ENCODE results near the gene INF2. TPM values are rescaled to one million over a fixed set of nuclear protein-coding genes. Genes with fewer than 3 reads are reported as not detected.

The INF2 gene
- total RNA-seq, 4 donors from 2014 or later: 51.5 to 129 (median 66.7) TPM

DNA sequence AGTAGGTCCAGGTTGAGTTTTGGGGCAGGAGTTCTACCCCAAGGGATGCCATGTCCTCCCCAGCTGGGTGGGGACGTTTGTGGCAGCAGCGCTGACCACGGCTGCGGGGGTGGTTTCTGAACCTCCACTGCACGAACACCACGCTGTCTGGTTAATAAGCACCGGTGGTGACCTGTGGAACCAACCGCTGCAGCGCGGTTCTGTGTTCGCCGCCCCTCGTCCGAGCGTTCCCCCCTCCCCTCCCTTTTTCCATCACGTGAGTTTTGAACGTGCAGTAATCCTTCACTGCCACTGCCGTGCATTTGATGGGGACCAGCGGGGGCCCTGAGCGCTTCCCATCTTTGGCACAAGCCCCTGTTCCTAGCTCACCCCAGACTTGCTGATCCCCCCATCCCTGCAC, 28.2 kb downstream of the INF2 start:
- WGBS: 72% methylated on average over 19 of the region's 20 CpGs
- no peak for DNase-seq (ENCODE audit: extremely low spot score)
- Histone ChIP-seq H3K27ac (replicated peaks in 1 of 4) (no peak overlapping the region), H3K4me1 (peaks cover 10 to 14% (median 12%) of the 10 kb centered on the region in 4 donors), H3K36me3 (peaks cover 42 to 80% (median 65%) of the 10 kb centered on the region in 4 donors), H3K4me3 (no peak overlapping the region), H3K27me3 (no peaks in the 10 kb centered on the region), H3K9me3 (no peaks in the 10 kb centered on the region)
- intact Hi-C loops (cut with DNase I): no loop called here
- TF ChIP-seq EP300 (IDR thresholded peaks at IDR 0.05) (no peak), POLR2AphosphoS5 (IDR thresholded peaks at IDR 0.05) (no peak), POLR2A (IDR thresholded peaks at IDR 0.05; ENCODE audit: low read depth) (no peak)
- TF ChIP-seq, protein P1, sequence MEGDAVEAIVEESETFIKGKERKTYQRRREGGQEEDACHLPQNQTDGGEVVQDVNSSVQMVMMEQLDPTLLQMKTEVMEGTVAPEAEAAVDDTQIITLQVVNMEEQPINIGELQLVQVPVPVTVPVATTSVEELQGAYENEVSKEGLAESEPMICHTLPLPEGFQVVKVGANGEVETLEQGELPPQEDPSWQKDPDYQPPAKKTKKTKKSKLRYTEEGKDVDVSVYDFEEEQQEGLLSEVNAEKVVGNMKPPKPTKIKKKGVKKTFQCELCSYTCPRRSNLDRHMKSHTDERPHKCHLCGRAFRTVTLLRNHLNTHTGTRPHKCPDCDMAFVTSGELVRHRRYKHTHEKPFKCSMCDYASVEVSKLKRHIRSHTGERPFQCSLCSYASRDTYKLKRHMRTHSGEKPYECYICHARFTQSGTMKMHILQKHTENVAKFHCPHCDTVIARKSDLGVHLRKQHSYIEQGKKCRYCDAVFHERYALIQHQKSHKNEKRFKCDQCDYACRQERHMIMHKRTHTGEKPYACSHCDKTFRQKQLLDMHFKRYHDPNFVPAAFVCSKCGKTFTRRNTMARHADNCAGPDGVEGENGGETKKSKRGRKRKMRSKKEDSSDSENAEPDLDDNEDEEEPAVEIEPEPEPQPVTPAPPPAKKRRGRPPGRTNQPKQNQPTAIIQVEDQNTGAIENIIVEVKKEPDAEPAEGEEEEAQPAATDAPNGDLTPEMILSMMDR (IDR thresholded peaks at IDR 0.05): no peak

DNA sequence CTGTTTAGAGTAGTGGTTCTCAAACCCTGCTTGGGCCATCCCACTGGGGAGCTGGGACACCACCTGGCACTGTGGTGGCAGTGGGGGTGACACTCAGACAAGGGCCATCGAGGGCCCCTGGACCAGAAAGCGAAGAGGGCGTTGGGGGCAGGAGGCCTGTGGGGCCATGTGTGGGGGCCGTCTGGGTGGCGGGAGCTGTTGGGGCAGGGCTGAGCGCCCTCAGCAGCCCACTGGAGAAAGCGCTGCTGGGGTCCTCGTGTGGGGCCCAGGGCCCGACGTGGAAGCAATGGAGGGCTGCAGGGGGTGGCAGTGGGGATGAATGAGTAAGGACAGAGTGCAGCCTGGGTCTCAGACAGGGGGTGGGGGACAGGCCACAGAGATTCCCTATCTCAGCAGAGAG, 28.7 kb downstream of the INF2 start:
- TF ChIP-seq POLR2A (IDR thresholded peaks at IDR 0.05; ENCODE audit: low read depth) (no peak), EP300 (IDR thresholded peaks at IDR 0.05) (no peak), POLR2AphosphoS5 (IDR thresholded peaks at IDR 0.05) (no peak)
- TF ChIP-seq, protein P1 (IDR thresholded peaks at IDR 0.05): no peak
- H3K4me1 ChIP-seq: peaks cover 15 to 19% (median 17%) of the 10 kb centered on the region in 4 donors
- no peak overlapping the region for H3K27ac ChIP-seq (replicated peaks in 1 of 4)
- 90% methylated on average over 7 of the region's 10 CpGs for WGBS
- no peaks in the 10 kb centered on the region for H3K27me3 ChIP-seq
- intact Hi-C loops (cut with DNase I): no loop called here
- DNase-seq (ENCODE audit: extremely low spot score): no peak
- no peak overlapping the region for H3K4me3 ChIP-seq
- no peaks in the 10 kb centered on the region for H3K9me3 ChIP-seq
- H3K36me3 ChIP-seq: peaks cover 37 to 75% (median 60%) of the 10 kb centered on the region in 4 donors

DNA sequence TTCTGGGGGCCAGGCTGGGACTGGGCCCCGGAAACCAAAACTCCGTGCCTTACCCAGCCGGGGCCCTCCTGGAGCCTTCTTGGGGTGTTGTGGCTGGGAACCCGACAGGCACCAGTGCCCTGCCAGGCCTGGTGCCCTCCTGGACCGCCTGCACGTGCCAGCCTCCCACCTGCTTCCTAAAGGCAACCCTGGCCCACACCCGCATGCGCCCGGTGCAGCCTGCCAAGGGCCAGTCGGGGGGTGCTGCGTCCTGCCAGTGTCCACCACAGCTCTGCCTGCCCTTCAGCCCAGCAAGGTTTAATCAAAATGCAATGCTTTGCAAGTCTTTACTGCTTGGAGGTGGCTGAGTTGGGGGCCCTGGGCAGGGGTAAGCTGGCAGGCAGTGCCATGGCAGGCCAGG, 29.5 kb downstream of the INF2 start:
- H3K4me1 ChIP-seq: peaks cover 21 to 26% (median 24%) of the 10 kb centered on the region in 4 donors
- no peaks in the 10 kb centered on the region for H3K9me3 ChIP-seq
- H3K27me3 ChIP-seq: no peaks in the 10 kb centered on the region
- WGBS: no CpG with 5 or more reads among the region's 11 CpGs
- H3K36me3 ChIP-seq: peaks cover 30 to 68% (median 53%) of the 10 kb centered on the region in 4 donors
- H3K4me3 ChIP-seq: no peak overlapping the region
- intact Hi-C loops (cut with DNase I): no loop called here
- TF ChIP-seq POLR2A (IDR thresholded peaks at IDR 0.05; ENCODE audit: low read depth): no peak
- TF ChIP-seq POLR2AphosphoS5 (IDR thresholded peaks at IDR 0.05): no peak
- TF ChIP-seq, protein P1 (IDR thresholded peaks at IDR 0.05): no peak
- no peak for TF ChIP-seq EP300 (IDR thresholded peaks at IDR 0.05)
- H3K27ac ChIP-seq (replicated peaks in 1 of 4): no peak overlapping the region
- no peak for DNase-seq (ENCODE audit: extremely low spot score)

DNA sequence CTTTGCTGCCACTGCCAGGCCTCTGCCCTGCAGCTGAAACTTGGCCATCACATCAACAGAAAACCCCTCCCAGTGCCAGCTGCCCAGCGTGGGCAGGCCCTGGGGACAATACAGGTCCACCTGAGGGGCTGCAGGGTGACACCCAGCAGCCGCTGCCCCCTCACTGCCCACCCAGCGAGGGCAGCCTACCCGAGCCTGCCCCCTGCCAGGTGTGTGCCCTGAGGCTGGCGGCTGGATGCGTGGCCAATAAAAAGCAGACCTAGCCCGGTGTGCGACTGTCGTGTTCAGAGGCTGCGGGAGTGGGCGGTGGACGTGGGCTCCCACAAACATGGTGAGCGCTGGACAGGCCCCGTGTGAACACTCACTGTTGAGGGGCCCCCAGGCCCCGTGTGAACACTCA, 29.9 kb downstream of the INF2 start:
- peaks cover 23 to 31% (median 29%) of the 10 kb centered on the region in 4 donors for H3K4me1 ChIP-seq
- no peak for DNase-seq (ENCODE audit: extremely low spot score)
- peaks cover 26 to 63% (median 48%) of the 10 kb centered on the region in 4 donors for H3K36me3 ChIP-seq
- 90% methylated on average over 14 of the region's 15 CpGs for WGBS
- H3K27me3 ChIP-seq: no peaks in the 10 kb centered on the region
- TF ChIP-seq POLR2A (IDR thresholded peaks at IDR 0.05; ENCODE audit: low read depth) (no peak), POLR2AphosphoS5 (IDR thresholded peaks at IDR 0.05) (no peak)
- TF ChIP-seq, protein P1 (IDR thresholded peaks at IDR 0.05): no peak
- no peaks in the 10 kb centered on the region for H3K9me3 ChIP-seq
- H3K4me3 ChIP-seq: no peak overlapping the region
- intact Hi-C loops (cut with DNase I): no loop called here
- H3K27ac ChIP-seq (replicated peaks in 1 of 4): no peak overlapping the region

Data from esophagus muscularis mucosa (tissue), 4 donors.